Neural progenitor cell (in vitro differentiated cells): Measurements from ENCODE around the gene MBIP. TPM values are rescaled to one million over a fixed set of nuclear protein-coding genes. Genes with fewer than 3 reads are reported as not detected.

Experiments used
- DNase-seq: peaks from one replicate; pipeline ENCODE4 v3.0.0-alpha.2; 2016; ENCODE audit warnings: low spot score
- H2AFZ ChIP-seq: fragments of 200-600 bp; sonication (generic); replicated peaks from 2 replicates; pipeline ENCODE4 v1.6.1; 2016; ENCODE audit warnings: antibody characterized with exemption
- H3F3A ChIP-seq: fragments of 200-600 bp; sonication (generic); 2 replicates; pipeline ENCODE4 v1.6.1; 2016; ENCODE audit warnings: antibody characterized with exemption, low read depth
- H3K27ac ChIP-seq: fragments of 200-600 bp; sonication (generic); 2 replicates; pipeline ENCODE4 v1.5.1; 2016; ENCODE audit warnings: mild to moderate bottlenecking
- H3K27me3 ChIP-seq: fragments of 200-600 bp; sonication (generic); 2 replicates; pipeline ENCODE4 v1.6.1; 2016; ENCODE audit warnings: mild to moderate bottlenecking, moderate library complexity
- H3K36me3 ChIP-seq: fragments of 200-600 bp; sonication (generic); 2 replicates; pipeline ENCODE4 v1.5.1; 2016
- H3K4me1 ChIP-seq: fragments of 200-600 bp; sonication (generic); 2 replicates; pipeline ENCODE4 v1.6.1; 2016; ENCODE audit warnings: mixed run types
- H3K4me2 ChIP-seq: fragments of 200-600 bp; sonication (generic); 2 replicates; pipeline ENCODE4 v1.6.1; 2016
- H3K4me3 ChIP-seq: fragments of 200-600 bp; sonication (generic); 2 replicates; pipeline ENCODE4 v1.5.1; 2016
- H3K79me2 ChIP-seq: fragments of 200-600 bp; sonication (generic); 2 replicates; pipeline ENCODE4 v1.6.1; 2016; ENCODE audit warnings: low read depth
- H3K9ac ChIP-seq: fragments of 200-600 bp; sonication (generic); 2 replicates; pipeline ENCODE4 v1.6.1; 2016
- H3K9me3 ChIP-seq: fragments of 200-600 bp; sonication (generic); 2 replicates; pipeline ENCODE4 v1.5.1; 2016; ENCODE audit warnings: low read depth
- H4K20me1 ChIP-seq: fragments of 200-600 bp; sonication (generic); 2 replicates; pipeline ENCODE4 v1.6.1; 2016; ENCODE audit warnings: low read depth
- H3K27ac Mint-ChIP-seq: 3 replicates; pipeline ENCODE4 v1.8.0; 2021; ENCODE audit warnings: mixed read lengths
- H3K27me3 Mint-ChIP-seq: 2 replicates; pipeline ENCODE4 v1.8.0; 2022; ENCODE audit warnings: low read depth, mild to moderate bottlenecking, inconsistent platforms, moderate library complexity, mixed read lengths; ENCODE audit not compliant: insufficient read depth
- H3K36me3 Mint-ChIP-seq: 3 replicates; pipeline ENCODE4 v1.8.0; 2021; ENCODE audit warnings: mixed read lengths
- H3K4me1 Mint-ChIP-seq: 3 replicates; pipeline ENCODE4 v1.8.0; 2021; ENCODE audit warnings: mixed read lengths
- H3K4me3 Mint-ChIP-seq: 3 replicates; pipeline ENCODE4 v1.8.0; 2021; ENCODE audit warnings: mild to moderate bottlenecking, moderate library complexity, mixed read lengths
- H3K9me3 Mint-ChIP-seq: 3 replicates; pipeline ENCODE4 v1.8.0; 2020; ENCODE audit warnings: mixed read lengths
- EZH2 ChIP-seq: fragments of 200-600 bp; sonication (generic); IDR thresholded peaks from 2 replicates; pipeline ENCODE4 v1.6.1; 2017; ENCODE audit warnings: antibody characterized with exemption, mild to moderate bottlenecking, moderate library complexity
- EZH2phosphoT487 ChIP-seq: fragments of 200-600 bp; sonication (generic); IDR thresholded peaks from 2 replicates; pipeline ENCODE4 v1.6.1; 2017; ENCODE audit warnings: antibody characterized with exemption
- total RNA-seq: library from RNA; depleted of rRNA; stranded (reverse); fragments of >200 nt; gene quantifications from 2 replicates; pipeline ENCODE4 v1.2.3, GENCODE V29; 2015; ENCODE audit warnings: low replicate concordance
- TF ChIP-seq, protein P1 (sequence below): fragments of 200-600 bp; sonication (generic); IDR thresholded peaks from 2 replicates; pipeline ENCODE4 v1.5.1; 2017; ENCODE audit warnings: antibody characterized with exemption, mild to moderate bottlenecking

MBIP gene
- total RNA-seq, 1 donor from 2014 or later = 49.7 TPM

DNA sequence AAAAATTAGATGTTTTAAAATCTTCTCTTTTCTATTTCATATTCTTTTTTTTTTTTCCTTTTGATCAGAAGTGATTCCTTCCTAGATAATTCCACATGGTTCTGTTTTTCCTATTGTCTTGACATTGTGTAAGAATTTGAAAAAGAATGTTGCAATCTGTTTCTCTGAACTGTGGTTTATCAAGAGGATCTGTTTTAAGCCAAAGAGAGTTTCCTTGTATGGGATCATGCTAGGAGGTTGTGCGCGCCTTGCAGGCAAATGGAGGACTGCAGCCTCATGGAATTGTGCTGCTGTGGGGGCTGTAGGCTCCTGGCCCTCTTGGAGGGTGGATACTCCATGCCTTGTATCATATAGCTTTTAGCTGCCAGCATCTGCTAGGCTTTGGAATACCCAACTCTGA lies 43.3 kb upstream of the MBIP start:
- Histone ChIP-seq H3K27ac (no peak overlapping the region), H2AFZ (peak overlapping the region; percentile 65), H3K9me3 (no peaks in the 10 kb centered on the region), H3F3A (peaks cover 6% of the 10 kb centered on the region), H3K4me2 (no peak overlapping the region), H3K27me3 (no peaks in the 10 kb centered on the region), H3K79me2 (no peaks in the 10 kb centered on the region), H3K36me3 (no peaks in the 10 kb centered on the region), H3K4me3 (no peak overlapping the region), H3K9ac (no peak overlapping the region), H3K4me1 (peaks cover 11% of the 10 kb centered on the region), H4K20me1 (no peaks in the 10 kb centered on the region)
- Mint-ChIP-seq H3K4me1 (peaks cover 8% of the 10 kb centered on the region), H3K4me3 (no peak overlapping the region), H3K9me3 (no peaks in the 10 kb centered on the region), H3K36me3 (no peaks in the 10 kb centered on the region), H3K27ac (no peak overlapping the region), H3K27me3 (peaks cover 2% of the 10 kb centered on the region)
- TF ChIP-seq EZH2phosphoT487 (no peak), EZH2 (no peak)
- TF ChIP-seq, protein P1, sequence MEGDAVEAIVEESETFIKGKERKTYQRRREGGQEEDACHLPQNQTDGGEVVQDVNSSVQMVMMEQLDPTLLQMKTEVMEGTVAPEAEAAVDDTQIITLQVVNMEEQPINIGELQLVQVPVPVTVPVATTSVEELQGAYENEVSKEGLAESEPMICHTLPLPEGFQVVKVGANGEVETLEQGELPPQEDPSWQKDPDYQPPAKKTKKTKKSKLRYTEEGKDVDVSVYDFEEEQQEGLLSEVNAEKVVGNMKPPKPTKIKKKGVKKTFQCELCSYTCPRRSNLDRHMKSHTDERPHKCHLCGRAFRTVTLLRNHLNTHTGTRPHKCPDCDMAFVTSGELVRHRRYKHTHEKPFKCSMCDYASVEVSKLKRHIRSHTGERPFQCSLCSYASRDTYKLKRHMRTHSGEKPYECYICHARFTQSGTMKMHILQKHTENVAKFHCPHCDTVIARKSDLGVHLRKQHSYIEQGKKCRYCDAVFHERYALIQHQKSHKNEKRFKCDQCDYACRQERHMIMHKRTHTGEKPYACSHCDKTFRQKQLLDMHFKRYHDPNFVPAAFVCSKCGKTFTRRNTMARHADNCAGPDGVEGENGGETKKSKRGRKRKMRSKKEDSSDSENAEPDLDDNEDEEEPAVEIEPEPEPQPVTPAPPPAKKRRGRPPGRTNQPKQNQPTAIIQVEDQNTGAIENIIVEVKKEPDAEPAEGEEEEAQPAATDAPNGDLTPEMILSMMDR = no peak
- no peak for DNase-seq

DNA sequence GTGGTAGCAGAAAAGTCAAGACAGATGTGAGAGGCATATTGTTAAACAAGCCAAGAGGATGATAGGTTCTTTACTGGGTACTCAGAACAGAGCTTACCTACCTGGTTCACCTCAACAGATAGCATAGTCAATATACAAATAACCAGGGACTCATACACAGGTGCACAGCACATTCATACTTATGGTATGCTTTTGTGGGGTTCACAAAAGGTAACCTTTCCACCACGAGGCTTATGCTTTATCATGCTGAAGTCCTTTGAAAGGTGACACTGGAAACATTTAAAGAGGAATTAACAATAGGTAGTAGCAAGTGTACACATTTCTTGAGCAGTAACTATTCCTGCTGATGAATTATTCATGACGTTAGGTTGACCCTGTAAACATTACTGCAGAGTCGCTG lies 42.2 kb upstream of the MBIP start:
- peaks cover 2% of the 10 kb centered on the region for H3F3A ChIP-seq
- Mint-ChIP-seq H3K36me3 (no peaks in the 10 kb centered on the region), H3K4me1 (peaks cover 8% of the 10 kb centered on the region), H3K9me3 (no peaks in the 10 kb centered on the region), H3K27me3 (peaks cover 2% of the 10 kb centered on the region), H3K4me3 (no peak overlapping the region), H3K27ac (no peak overlapping the region)
- H3K79me2 ChIP-seq = no peaks in the 10 kb centered on the region
- H3K4me2 ChIP-seq = no peak overlapping the region
- H2AFZ ChIP-seq = no peak overlapping the region
- H3K4me3 ChIP-seq = no peak overlapping the region
- H3K36me3 ChIP-seq = no peaks in the 10 kb centered on the region
- H3K9ac ChIP-seq = no peak overlapping the region
- DNase-seq = no peak
- H4K20me1 ChIP-seq = no peaks in the 10 kb centered on the region
- peaks cover 11% of the 10 kb centered on the region for H3K4me1 ChIP-seq
- TF ChIP-seq, protein P1 = no peak
- TF ChIP-seq EZH2 (no peak), EZH2phosphoT487 (no peak)
- H3K27ac ChIP-seq = no peak overlapping the region
- H3K27me3 ChIP-seq = no peaks in the 10 kb centered on the region
- no peaks in the 10 kb centered on the region for H3K9me3 ChIP-seq

DNA sequence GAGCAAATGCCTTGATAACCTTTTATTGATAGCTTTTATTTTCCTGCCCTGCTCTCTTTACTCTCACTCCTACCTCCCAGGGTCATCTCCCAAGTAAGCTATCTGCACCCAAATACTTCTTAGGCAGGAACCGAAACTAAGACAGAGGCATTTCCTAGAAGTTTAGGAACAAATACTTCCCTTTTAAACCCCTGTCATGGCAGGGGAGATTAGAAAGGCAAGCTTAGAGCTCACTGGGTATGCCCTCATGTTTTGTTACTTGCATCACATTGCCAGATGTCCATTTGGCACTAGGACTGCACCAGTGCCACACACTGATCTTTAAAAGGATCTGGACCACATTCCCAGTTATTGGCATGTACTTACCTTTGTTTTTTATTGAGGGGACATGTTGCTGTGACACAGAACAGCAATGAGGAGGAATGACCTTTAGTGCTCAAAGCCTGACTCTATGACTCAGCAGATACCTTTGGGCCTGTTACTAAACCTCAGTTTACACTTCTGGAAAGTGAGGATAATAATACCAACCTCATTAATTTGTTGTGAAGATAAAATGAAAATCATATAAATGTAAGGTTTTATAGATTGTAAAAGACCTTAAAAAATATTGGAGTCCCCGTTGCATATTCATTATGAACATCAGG lies 40.9 kb upstream of the MBIP start:
- H3K79me2 ChIP-seq = no peaks in the 10 kb centered on the region
- H3K27me3 ChIP-seq = no peaks in the 10 kb centered on the region
- H3K36me3 Mint-ChIP-seq = no peaks in the 10 kb centered on the region
- no peak overlapping the region for H3K4me2 ChIP-seq
- H3K27ac ChIP-seq = no peak overlapping the region
- TF ChIP-seq EZH2 (no peak), EZH2phosphoT487 (no peak)
- TF ChIP-seq, protein P1 = no peak
- peaks cover 7% of the 10 kb centered on the region for H3K9me3 Mint-ChIP-seq
- no peaks in the 10 kb centered on the region for H4K20me1 ChIP-seq
- no peak for DNase-seq
- no peak overlapping the region for H3K27ac Mint-ChIP-seq
- peaks cover 4% of the 10 kb centered on the region for H3K27me3 Mint-ChIP-seq
- no peak overlapping the region for H3K4me3 ChIP-seq
- H3K36me3 ChIP-seq = no peaks in the 10 kb centered on the region
- peaks cover 7% of the 10 kb centered on the region for H3K4me1 ChIP-seq
- peaks cover 5% of the 10 kb centered on the region for H3K4me1 Mint-ChIP-seq
- H3K4me3 Mint-ChIP-seq = no peak overlapping the region
- H3K9me3 ChIP-seq = no peaks in the 10 kb centered on the region
- H3F3A ChIP-seq = no peaks in the 10 kb centered on the region
- no peak overlapping the region for H3K9ac ChIP-seq
- no peak overlapping the region for H2AFZ ChIP-seq
